ENCODE measurements around the gene ELL2.

The ELL2 gene

DNA sequence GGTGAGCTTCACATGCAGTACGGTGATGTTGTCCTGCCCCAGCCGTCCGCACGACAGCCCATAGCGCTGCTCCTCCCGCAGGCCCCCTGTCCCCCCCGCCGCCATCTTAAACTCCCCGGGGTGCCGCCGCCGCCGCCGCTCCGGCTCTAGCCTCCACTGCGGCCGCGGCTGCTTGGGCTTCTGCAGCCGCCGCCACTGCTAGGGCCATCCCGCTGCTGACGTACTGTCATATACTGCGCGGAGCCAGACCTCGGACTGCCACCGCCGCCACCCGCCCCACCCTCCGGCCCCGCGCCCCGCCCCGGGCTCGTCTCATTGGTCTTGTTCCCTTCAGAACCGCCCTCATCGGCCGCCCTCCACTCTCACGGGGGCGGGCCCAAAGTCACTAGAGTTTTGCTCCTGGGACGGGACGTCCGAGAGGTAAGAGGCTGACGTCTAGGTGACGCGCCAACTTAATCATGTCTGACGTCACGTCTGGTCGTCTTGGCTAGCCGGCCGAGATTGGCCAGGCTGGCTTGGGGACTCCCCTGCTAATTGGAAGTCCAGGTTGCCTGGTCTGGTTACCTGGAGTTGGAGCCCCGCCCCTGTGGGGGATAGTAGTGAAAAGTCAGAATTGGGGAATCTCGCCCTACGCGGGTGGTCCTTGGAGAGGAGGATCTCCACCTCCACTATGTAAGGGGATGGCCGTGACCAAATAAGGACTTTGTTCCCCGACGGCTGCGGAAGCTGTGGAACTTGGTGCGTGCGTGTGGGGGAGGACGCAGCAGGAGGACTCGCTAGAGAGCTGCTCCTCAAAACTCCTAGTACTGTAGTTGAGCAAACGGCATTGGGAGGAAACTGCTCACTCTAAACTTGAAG is at the start of gene ELL2:
ELL2 (minus strand) TSS at position 235 of the 858 bp plus-strand sequence; CDS start at position 105, 130 bp downstream.
- DNase-seq = peak; percentile 98

DNA sequence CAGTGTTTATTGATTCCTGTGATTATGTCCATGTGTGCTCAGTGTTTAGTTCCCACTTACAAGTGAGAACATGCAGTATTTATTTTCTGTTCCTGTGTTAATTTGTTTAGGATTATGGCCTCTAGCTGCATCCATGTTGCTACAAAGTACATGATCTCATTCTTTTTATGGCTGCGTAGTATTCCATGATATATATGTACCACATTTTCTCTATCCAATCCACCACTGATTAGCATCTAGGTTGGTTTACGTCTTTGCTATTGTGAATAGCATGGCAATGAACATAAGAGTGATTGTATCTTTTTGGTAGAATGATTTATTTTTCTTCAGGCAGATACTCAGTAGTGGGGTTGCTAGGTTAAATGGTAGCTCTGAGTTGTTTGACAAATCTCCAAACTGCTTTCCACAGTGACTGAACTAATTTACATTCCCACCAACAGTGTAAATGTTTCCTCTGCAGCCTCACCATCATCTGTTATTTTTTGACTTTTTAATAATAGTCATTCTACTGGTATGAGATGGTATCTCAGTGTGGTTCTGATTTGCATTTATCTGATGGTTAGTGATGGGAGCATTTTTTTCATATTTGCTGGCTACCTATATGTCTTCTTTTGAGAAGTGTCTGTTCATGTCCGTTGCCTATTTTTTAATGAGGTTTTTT is 47.5 kb upstream of the ELL2 start:
- no peak for DNase-seq

DNA sequence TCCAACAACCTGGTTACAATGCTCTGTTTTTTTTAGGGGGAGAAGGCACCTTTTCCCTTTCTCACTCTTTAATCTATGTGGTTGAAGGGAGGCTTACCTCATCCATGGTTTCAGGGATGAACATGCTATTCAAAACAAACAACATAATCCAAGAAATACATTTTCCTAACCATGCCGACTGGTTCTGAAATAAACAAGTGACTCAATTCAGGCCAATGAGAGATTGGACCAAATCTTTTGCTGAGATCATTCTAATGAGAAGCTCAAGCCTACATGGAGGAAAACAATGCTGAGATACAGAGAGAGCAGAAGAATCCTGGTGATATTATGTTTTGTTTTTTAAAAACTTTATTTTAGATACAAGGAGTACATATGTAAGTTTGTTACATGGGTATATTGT is 46.8 kb upstream of the ELL2 start:
- DNase-seq = no peak

DNA sequence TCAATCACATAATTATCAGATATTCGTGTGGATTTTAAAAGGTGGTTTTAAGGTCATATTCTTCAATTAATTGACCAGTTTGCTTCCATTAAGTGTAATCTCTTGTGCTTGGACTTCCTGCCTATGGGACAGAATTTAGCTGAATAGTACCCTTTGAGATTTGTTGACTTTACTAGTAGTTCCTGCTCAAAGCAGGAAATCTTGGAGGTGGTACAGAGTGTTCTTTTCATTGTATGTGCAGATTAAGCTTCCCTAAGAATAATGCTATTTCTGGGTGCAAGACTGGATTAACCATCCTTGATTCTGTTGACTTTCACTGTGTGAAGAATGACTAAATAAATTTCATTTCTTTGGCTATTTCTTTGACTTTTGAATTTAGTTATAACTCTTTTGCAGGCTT is 45.4 kb upstream of the ELL2 start:
- no peak for DNase-seq

DNA sequence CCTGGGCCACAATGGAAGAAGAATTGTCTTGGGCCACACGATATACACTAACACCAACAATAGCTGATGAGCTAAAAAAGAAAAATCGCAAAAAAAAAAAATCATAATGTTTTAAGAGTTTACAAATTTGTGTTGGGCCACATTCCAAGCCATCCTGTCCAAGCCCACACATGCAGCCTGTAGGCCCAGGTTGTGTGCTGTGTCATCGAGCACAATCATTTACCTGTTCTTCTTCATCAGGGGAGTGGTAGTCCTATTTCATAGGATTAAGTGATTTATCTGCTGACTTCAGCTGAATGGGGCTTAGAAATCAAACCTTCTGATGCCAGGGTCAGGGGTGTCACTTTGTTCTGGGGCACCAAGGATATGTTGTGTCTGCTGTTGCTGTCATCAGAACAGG is 44.6 kb upstream of the ELL2 start:
- DNase-seq = no peak

DNA sequence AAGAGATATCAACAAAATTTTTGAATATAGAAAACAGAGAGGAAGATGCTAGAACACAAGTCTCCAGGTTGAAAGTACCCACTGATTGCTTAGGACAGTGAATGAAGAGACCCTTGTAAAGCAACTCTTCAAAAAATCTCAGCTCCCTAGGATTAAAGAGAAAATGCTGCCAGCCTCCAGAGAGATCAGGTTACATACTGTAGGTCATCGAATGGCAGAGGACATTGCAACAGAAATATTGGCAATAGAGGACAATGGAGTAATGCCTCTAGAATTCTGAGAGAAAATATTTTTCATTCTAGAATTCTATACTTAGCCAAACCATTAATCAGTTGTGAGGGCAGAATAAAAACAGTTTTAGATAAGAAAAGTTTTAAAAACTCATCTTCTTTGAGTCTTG is 43.1 kb upstream of the ELL2 start:
- no peak for DNase-seq

DNA sequence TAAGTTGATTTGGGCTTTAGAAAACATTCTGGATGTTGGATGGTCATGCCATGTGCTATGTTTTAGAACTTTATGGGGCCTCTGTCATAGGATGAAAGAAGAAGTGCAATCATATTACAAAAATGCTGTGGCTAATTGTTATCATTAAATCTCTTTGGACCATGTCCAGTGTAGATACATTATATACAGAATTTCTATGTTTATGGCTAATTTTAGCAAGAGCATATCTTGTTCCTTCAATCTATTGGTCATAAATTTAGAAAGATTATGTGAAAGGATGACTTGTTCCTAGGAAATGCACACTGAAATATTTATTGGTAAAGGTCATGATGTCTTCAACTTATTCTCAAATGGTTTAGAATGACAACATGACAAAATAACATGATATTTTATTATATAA is 42.4 kb upstream of the ELL2 start:
- no peak for DNase-seq

DNA sequence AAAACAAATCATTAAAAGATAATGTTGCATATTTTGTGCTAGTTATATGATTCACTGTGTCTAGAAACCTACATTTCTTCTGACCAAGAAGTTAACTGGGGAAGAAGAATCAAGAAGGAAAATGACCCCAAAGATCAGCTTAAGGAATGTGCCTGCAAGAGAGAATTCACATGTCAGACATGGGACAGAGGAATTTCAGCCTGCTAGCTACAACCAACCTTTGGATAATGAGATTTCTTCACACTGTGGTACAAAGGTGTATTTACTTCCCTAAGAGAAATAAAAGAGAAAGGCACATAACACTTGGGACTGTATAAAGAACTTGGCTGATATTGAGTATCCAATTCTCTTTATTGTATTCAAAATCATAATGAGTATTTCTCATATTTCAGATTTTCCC is 39.6 kb upstream of the ELL2 start:
- no peak for DNase-seq

DNA sequence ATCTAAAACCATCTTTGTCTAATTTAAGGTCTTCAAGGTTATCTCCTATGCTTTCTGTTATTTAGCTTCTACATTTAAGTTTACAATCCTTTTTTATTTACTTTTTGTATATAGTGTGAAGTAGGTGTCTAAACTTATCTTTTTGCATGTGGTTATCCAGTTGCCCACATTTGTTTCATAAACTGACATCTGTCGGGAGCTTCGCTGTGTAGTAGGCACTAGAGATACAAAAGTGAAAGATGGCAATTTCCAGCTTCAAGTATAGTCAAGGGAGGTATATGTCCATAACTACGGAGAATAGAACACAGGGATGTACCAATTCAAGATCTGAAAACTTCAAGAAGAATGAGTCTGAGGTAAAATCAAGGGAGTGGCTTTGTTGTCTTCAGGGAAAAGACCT is 38.7 kb upstream of the ELL2 start:
- no peak for DNase-seq

DNA sequence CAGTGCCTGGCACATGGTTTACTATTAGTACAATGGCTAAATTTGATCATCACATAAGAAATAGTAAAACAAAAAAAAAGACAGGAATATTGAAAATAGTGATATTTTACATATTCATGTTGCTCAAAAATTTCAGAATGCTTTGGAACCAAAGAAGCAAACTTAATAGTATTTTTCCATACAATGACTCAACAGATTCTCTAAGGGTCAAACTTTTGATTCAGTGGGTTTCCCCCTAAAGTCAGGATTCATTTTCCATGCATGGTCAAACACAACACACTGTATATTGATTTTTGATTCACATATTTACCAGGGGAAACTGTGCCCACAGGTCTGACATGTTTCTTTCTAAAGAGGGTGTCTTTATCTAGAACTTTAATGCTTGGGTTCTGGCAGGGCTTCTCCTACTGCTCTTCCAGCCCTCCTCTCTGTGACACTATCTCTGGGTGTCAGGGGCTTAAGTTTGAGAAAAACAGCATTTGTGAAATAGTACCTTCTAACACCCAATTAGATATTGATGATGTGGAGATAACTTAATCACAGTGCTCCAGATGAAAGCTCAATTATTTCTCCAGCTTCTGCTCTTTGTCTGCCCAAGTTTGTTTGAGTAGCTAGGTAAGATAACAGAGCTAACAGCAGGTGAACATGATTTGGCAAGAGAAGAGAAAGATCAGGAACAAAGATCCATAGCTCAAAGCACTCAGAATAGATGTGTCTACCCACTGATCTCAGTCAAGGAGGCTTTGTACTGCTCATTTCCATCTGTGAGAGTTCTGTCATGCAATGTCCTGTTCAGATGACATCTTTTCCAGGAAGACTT is 35.5 kb upstream of the ELL2 start:
- no peak for DNase-seq

DNA sequence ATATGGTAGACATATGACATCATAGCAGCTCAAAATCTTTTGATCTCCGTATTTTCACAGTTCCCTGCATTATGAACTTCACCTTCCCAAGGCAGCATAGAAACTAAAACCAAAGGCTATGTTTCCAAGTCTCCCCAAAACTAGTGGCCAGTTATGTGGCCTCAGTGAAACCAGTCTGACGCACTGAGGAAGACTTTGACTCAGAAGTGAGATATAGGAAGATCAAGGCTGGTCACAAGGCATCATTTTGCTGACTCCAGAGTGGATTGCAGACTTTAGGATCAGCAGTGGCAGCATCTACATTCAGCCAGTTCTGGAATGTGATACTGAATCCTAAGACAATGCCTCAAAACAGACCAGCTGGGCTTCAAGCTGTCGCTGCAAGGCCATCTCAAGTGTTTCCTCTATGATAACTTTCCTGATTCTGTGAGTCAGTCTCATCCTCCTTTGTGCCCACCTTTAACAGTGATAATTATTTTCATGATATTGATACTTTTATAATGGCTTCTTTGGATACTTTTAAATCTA is 34.4 kb upstream of the ELL2 start:
- no peak for DNase-seq

DNA sequence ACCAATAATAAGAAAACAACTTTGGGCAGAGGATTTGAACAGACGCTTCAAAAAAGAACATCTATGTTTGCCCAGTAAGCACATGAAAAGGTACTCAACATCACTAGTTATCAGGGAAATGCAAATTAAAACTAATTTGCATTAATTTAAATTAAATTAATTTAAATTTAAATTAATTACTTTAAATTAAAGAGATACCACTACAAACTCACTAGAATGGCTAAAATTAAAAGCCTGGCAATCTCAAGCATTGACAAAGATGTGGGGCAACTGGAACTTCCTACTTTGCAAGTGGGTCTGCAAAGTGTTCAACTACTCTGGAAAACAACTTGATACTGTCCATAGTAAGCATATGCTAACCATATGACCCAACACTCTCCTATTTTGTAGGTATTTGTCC is 32.1 kb upstream of the ELL2 start:
- no peak for DNase-seq

DNA sequence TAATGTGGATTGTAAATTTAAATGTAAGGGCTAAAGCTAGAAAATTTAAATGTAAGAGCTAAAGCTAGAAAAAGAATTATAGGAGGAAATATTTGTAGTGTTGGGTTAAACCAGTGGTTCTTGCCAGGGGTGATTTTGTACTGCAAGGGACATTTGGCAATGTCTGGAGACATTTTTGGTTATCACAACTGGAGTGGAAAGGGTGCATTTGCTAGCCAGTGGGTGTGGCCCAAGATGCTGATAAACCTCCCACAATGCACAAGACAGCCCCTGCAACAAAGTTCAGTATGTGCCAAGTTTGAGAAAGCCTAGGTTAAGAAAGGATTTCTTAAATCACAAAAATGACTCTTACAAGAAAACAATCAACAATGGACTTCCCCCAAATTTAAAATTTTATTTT is 31.6 kb upstream of the ELL2 start:
- DNase-seq = no peak

DNA sequence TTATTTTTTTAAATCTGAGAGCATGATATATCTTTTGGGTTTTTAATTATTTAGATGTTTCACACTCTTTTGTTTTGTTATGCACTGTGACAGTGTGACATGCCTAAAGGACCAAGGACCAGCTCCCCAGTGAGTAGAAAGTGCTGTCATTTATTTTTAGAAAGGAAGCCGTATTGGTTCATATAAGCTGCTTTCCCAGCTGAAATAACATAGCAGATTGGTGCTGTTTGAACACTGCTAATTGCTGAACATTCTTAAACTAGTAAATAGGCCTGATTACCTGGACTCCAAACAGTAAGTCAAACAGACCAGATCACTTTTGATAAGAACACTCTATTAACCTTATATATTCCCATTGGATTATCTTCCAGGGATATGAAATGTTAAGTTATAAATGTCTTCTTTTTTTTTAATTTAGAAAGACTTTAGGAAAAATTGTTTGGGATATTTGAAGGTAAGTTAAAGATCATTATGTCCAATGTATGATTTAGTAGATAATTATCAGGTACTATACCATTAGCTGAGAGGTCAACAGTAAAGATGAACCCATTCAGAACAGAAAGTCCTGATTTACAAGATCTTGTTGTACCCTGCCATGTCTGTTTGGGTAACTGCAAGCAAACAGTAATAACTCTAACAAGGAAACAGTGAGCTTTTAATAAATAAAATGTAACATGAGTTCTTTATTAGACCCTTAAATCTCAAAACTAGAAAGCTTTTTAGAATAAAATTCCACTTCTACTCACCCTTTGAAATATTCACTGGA is 27.8 kb upstream of the ELL2 start:
- no peak for DNase-seq

DNA sequence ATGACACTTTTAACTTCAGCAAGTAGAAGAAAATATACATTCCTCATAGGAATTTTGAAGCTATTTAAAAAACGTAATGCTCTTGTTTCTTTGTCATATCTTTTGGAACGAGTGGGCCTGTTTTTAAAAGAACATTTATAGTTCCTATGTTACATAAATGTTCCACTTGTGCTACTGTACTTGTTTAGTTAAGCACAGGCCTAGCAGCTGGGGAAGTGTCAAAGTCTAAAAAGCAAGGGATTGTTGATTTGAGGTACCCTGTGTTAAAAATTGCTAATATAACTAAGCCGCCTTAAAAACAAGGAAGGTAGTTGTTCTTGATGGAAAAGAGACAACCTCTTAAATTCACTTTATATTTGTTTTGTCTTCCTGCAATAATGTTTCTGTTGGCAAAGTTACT is 27.2 kb upstream of the ELL2 start:
- no peak for DNase-seq

DNA sequence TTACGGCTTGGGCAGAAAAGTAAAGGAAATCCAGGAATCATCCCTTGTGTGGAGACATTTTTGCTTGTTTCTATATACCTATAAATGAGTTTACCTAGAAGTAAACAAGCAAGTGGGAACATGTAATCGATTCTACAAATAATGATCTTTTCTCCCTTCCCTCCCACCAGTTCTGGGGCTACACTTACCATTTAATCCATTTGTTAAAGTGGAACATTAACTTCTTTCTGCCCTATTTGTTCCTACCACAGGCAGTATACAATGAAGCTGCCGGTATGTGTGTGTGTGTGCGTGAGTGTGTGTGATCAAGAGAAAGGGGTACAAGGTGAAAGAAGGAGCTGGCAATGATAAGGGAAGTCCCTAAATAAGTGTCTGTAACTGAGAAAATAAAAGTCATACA is 26.4 kb upstream of the ELL2 start:
- no peak for DNase-seq

DNA sequence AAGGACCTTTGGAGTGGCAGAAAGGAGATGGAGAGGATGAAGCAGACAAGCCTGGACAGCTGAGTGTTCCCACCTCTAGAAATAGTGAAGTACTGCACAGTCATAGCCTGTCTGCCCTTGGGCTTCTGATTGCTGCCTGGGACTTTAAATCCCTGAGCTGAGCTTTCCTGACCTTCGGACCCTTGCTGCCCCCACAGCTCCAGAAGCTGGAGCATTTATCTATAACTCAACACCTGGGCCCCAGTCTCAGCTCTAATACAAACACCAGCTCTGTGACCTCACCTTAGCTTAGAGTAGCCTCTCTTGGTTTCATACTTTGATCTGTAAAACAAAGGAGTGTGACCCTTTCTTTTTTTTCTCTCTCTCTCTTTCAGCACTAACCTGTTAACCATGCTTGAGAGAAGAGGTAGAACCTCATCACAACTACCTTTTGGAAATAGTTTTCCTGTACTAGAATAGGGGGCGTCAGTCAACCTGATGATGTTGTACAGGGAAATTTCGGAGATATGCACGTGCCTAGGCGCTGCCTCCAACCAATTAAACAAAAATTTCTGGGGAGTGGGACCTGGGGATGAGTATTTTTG is 25.4 kb upstream of the ELL2 start:
- no peak for DNase-seq

DNA sequence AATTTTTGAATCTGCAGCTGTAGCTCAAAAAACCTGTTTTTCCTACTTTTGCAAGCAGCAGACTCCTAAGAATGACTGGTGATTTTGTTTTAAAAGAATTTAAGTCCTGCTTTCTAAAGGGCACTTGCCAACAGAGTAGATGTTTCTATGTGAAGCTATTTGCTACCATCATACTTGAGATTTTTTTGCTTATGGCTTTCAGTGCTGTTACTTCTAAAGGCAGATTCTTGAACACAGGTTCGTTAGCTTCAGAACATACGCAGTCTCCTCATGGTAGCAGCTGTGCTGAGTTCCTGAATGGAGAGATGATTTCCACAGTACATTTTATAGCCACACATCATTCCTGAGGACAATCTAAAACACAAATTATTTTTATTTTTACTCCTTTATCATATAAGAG is 24.4 kb upstream of the ELL2 start:
- DNase-seq = no peak

DNA sequence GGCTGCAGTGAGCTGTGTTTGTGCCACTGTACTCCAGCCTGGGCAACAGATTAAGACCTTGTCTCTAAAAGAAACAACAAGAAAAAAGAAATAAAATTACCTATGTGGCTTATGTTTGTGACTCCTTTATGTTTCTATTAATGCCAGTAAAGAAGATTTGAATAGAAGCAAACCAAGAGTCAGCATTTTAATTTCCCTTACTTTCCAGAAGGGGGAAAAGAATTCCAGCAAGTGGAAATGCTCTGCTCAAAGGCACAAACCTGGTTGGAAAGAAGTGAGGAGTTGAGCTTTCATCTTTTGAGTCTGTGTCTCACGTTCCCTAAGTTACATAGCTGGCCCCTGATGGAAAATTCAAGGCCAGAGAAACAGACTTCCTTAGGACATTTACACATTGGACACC is 23.6 kb upstream of the ELL2 start:
- DNase-seq = no peak

DNA sequence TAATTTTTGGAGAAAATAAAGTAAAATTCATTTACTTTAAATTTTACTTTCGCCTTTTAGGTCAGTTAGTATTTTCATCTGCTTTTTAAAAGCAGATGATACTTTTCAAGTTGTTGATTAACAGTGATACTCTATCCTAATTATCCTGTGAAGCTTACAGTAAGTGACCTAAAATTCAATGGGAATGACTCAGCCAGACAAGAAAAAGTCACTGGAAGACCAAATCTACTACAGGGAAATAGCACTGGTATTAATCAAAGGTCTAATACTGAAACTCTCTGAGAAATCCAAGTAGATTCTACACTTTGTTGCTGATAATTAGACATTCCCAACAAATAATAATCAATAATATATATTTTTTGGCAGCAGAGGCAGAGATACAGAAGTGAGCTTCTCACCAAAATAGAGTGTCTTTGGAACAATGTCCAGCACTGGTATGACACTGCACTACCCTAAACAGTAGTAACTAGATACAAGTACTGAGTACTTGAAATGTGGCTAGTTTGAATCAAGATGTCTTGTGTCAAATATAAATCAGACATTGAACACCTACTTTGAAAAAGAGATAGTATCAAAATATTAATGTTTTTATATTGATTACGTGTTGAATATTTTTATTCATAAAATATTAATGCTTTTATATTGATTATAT is 22.8 kb upstream of the ELL2 start:
- no peak for DNase-seq

DNA sequence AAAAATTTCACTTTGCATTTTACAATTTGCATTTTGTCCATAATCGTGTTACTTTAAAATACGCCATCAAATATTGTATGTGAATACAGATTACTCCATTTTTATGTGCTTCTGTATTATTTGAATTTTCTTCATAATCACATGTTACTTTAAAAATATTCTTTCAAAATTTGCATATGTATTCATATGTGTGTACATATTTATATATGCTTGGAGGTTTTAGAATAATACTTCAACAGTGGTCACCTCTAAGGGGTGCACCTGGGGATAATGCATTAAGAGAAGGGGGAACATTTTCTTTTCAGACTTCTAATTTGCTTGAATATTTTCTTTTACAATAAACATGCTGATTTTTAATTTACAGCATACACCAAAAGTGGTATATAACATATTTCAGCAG is 21.9 kb upstream of the ELL2 start:
- no peak for DNase-seq

DNA sequence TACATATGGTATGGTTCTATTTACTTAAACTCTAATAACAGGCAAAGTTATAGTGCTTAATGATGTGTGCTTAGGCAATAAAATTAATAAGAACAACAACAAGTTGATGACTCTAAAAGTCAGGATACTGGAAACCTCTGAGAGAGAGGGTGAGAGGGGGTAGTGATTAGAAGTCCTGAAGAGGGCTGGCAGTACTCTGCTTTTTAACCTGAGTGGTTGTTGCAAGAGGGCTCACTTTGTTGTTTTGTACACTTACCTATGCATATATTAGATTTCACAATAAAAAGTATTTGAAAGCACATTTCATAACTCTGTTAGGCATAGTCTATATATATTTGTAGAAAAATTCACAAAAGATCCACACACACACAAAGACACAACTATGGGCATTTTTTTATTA is 21.4 kb upstream of the ELL2 start:
- DNase-seq = no peak
